Transverse colon (tissue), 4 donors: ENCODE data around the gene OTOS. TPM values are rescaled to one million over a fixed set of nuclear protein-coding genes. Genes with fewer than 3 reads are reported as not detected.
A peak's percentile ranks its signal among the peaks of the same experiment; 100 is the strongest.

Experiments
- DNase-seq: peaks from one replicate; pipeline ENCODE4 v3.0.0-alpha.2; 2019
- H3K27ac ChIP-seq, 4 donors: fragments of 200-600 bp; sonication (generic); 2 replicates each; pipeline ENCODE4 v1.5.1; 2016 to 2018; ENCODE audit warnings: inconsistent platforms in 4 of 4
- H3K27me3 ChIP-seq: fragments of 200-600 bp; sonication (generic); 2 replicates; pipeline ENCODE4 v1.5.1; 2017; ENCODE audit warnings: inconsistent platforms
- H3K36me3 ChIP-seq, 4 donors: fragments of 200-600 bp; sonication (generic); 2 replicates each; pipeline ENCODE4 v1.5.1; 2017 to 2019; ENCODE audit warnings: inconsistent platforms in 4 of 4
- H3K4me1 ChIP-seq, 4 donors: fragments of 200-600 bp; sonication (generic); 2 replicates each; pipeline ENCODE4 v1.5.1; 2017 to 2020; ENCODE audit warnings: inconsistent platforms in 4 of 4
- H3K4me3 ChIP-seq, 4 donors: fragments of 200-600 bp; sonication (generic); 1 replicate in 1 of 4; 2 replicates in 3 of 4; pipeline versions ENCODE4 v1.5.1 to v1.6.1; 2017 to 2019; ENCODE audit warnings: inconsistent platforms in 4 of 4
- H3K9me3 ChIP-seq, 2 donors: fragments of 200-600 bp; sonication (generic); 2 replicates each; pipeline ENCODE4 v1.5.1; 2017 to 2019; ENCODE audit warnings: inconsistent platforms in 2 of 2
- EP300 ChIP-seq: sonication (generic); formaldehyde crosslinking; IDR thresholded peaks from one replicate; pipeline ENCODE4 v1.6.1; 2017; ENCODE audit warnings: antibody characterized with exemption, low read depth
- POLR2A ChIP-seq: fragments of 450-650 bp; IDR thresholded peaks from one replicate; pipeline ENCODE4 v1.6.1; 2016; ENCODE audit warnings: antibody characterized with exemption, mild to moderate bottlenecking, moderate library complexity
- POLR2AphosphoS5 ChIP-seq, 3 donors: sonication (generic); formaldehyde crosslinking; IDR thresholded peaks; one replicate each; pipeline ENCODE4 v1.6.1; 2016; ENCODE audit warnings: antibody characterized with exemption in 3 of 3
- WGBS, 2 donors: methylation state at CpG; one replicate each; pipeline ENCODE4 v1.1.5; 2018; ENCODE audit warnings: low coverage in 1 of 2; 5-methylcytosine and 5-hydroxymethylcytosine counted together
- in situ Hi-C, 4 donors: fragments of 200-750 bp; cut with MboI; loops; one replicate each; pipeline versions ENCODE4 v1.15.0 to v1.15.1; 2017; ENCODE audit warnings: low sequenced_read_pairs in 3 of 4, low pct_ligation_motif_present in 1 of 4, low pct_unique_long_range_greater_than_20kb in 1 of 4
- intact Hi-C: fragments of 100-400 bp; cut with DNase I; formaldehyde crosslinking; loops from one replicate; pipeline ENCODE4 v1.15.1; 2023; ENCODE audit warnings: low total_unique reads
- total RNA-seq, 4 donors: library from RNA; depleted of rRNA; stranded (reverse); fragments of >200 nt; gene quantifications; one replicate each; pipeline ENCODE4 v1.1.0, GENCODE V29; 2016
- TF ChIP-seq, protein P1 (sequence below), 5 experiments: fragments of 200-600 bp in 3 of 5; fragments of 450-650 bp in 2 of 5; sonication (generic) in 3 of 5; IDR thresholded peaks; 1 replicate in 2 of 5; 2 replicates in 3 of 5; pipeline ENCODE4 v1.5.1; 2016 to 2017; ENCODE audit warnings: antibody characterized with exemption in 5 of 5, inconsistent platforms in 3 of 5, mild to moderate bottlenecking in 2 of 5, moderate library complexity in 1 of 5

The OTOS gene
- total RNA-seq, 4 donors from 2014 or later: not detected

DNA sequence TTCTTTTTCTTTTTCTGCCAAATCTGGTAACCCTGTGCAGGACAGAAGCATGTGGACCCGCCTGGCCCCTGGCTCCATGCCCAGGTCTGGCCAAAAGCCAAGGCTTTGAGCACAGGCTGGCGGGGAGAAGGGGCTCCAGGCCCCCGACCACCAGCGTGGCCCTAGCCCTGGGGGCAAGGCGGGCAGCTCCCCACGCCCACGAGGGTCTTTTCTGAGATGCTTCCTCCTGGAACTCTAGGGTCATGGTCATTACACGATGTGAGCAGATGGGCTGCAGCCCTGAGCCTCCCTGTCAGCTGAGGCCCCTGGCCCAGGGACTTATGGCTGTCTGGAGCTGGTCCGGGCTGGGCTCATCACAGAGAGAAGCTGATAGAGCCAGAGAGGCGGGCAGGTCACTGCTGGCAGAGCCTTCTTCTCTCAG, 5.7 kb upstream of the OTOS start:
- in situ Hi-C loops: no loop called here
- H3K9me3 ChIP-seq: no peaks in the 10 kb centered on the region

DNA sequence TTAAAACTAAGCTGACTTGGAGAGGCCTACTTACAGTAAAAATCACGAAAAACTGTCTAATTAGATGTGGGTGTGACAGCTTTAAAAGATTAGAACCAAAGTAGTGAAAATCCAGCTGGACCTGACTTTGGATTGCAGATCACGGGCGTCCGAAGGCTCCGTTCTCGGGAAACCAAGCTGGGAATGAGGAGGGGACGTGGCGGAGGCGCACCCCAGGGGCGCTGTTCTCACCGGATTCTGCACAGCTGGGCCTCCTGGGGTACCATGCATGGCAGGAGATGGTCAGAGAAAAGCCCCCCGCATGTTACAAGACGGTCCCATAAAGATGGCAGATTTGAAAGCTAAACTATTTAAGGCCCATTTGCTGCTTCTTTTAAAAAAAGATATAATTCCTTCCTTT, 5.0 kb upstream of the OTOS start:
- intact Hi-C loops: loop anchor here (10.0 kb wide), 1 partner anchor 1111 kb away; no protein-coding TSS in a partner anchor
- 57 to 70% methylated on average over 7 to 13 of the region's 13 CpGs for WGBS, 2 donors
- in situ Hi-C loops: no loop called here

More for the DNA sequence above, 5.7 kb upstream of the OTOS start:
- Histone ChIP-seq H3K4me3 (no peak overlapping the region), H3K4me1 (peaks cover 0 to 3% (median 0%) of the 10 kb centered on the region in 4 donors), H3K27ac (no peak overlapping the region), H3K27me3 (no peaks in the 10 kb centered on the region), H3K36me3 (no peaks in the 10 kb centered on the region)
- no peak for DNase-seq
- intact Hi-C loops: loop anchor here (10.0 kb wide), 1 partner anchor 1111 kb away; no protein-coding TSS in a partner anchor
- WGBS, 2 donors: 0 to 44% methylated on average over 1 to 10 of the region's 10 CpGs
- TF ChIP-seq POLR2A (no peak), POLR2AphosphoS5 (IDR thresholded peaks at IDR 0.05) (no peak), EP300 (no peak)
- TF ChIP-seq, protein P1, sequence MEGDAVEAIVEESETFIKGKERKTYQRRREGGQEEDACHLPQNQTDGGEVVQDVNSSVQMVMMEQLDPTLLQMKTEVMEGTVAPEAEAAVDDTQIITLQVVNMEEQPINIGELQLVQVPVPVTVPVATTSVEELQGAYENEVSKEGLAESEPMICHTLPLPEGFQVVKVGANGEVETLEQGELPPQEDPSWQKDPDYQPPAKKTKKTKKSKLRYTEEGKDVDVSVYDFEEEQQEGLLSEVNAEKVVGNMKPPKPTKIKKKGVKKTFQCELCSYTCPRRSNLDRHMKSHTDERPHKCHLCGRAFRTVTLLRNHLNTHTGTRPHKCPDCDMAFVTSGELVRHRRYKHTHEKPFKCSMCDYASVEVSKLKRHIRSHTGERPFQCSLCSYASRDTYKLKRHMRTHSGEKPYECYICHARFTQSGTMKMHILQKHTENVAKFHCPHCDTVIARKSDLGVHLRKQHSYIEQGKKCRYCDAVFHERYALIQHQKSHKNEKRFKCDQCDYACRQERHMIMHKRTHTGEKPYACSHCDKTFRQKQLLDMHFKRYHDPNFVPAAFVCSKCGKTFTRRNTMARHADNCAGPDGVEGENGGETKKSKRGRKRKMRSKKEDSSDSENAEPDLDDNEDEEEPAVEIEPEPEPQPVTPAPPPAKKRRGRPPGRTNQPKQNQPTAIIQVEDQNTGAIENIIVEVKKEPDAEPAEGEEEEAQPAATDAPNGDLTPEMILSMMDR (IDR thresholded peaks at IDR 0.05): no peak

DNA sequence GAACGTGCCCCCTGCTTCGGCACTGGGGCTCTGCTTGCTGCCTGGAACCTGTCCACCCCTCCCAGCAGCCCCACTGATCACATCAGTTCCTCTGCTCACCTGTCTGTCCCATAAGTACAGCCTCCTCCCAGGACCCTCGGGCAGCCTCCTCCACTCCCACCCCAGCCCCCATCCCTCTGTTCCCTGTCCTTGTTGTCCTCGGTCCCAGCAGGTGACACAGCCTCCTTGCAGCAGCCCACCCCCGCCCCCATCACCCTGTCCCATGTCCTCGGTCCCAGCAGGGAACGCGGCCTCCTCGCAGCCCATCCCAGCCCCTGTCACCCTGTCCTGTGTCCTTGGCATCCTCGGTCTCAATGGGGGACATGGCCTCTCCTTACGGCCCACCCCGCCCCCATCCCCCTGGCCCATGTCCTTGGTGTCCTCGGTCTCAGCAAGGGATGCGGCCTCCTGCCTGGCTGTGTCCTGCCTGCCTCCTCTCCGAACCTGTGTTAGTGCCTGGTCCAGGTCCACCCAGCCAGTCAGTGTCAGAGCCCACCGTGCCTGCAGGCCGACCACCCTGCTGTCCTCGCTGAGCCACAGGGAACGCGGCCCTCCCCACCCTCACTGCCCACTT, 4.3 kb upstream of the OTOS start:
- H3K4me1 ChIP-seq: peaks cover 0 to 3% (median 0%) of the 10 kb centered on the region in 4 donors
- no peaks in the 10 kb centered on the region for H3K9me3 ChIP-seq
- no peak for DNase-seq
- TF ChIP-seq POLR2A (no peak), POLR2AphosphoS5 (IDR thresholded peaks at IDR 0.05) (no peak), EP300 (no peak)
- TF ChIP-seq, protein P1 (IDR thresholded peaks at IDR 0.05): no peak
- H3K36me3 ChIP-seq: no peaks in the 10 kb centered on the region
- no peaks in the 10 kb centered on the region for H3K27me3 ChIP-seq
- intact Hi-C loops (loop anchor here (5.0 to 10.0 kb wide), 2 partner anchors 82 to 1110 kb away; no protein-coding TSS in a partner anchor), in situ Hi-C loops (loop anchor here in 1 of 4 donors (5.0 kb wide), 1 partner anchor 87 kb away; no protein-coding TSS in a partner anchor)
- WGBS, 2 donors: 78 to 80% methylated on average over 7 to 20 of the region's 20 CpGs
- no peak overlapping the region for H3K4me3 ChIP-seq
- H3K27ac ChIP-seq: no peak overlapping the region

More for the DNA sequence above, 5.0 kb upstream of the OTOS start:
- Histone ChIP-seq H3K4me3 (no peak overlapping the region), H3K4me1 (peaks cover 0 to 3% (median 0%) of the 10 kb centered on the region in 4 donors), H3K27ac (no peak overlapping the region), H3K36me3 (no peaks in the 10 kb centered on the region), H3K9me3 (no peaks in the 10 kb centered on the region), H3K27me3 (no peaks in the 10 kb centered on the region)
- TF ChIP-seq POLR2A (no peak), EP300 (no peak), POLR2AphosphoS5 (IDR thresholded peaks at IDR 0.05) (no peak)
- TF ChIP-seq, protein P1 (IDR thresholded peaks at IDR 0.05): no peak
- DNase-seq: no peak

DNA sequence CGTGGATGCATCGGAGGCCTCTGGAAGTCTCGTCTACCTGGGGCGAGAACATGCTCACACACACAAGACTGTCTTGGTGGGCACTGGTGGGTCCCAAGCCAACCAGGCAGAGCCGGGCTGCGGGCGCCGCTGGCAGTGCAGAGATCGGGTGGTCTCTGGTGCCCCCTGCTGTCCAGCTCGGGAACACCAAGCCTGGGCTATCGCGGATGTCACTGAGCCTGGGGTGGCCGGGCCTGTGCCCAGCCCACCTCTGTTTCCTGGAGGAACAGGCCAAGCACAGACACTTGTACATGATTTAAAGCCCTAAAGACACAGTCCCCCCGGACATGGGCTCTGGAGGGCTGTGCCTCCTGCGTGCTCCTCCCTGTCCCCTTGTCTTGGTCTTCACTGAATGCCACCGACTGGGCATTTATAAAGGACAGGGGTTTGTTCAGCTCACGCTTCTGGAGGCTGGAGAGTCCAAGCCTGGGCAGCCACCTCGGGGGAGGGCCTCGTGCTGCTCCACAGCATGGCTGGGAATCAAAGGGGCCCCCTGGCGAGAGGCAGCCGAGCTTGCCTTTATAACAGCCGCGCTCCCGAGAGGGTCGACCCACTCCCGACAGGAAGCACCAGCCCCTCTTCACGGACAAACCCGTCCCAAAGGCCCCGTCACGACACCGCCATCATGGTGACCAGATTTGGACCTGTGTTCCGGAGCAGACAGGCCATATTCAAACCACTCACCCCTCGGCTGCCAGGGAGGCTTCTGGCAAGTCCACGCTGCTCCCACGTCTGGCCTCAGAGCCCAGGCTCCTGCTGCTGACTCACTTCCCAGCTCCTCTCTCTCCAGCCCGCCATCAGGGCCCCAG, 3.6 kb upstream of the OTOS start:
- Histone ChIP-seq H3K4me3 (no peak overlapping the region), H3K4me1 (peaks cover 0 to 3% (median 0%) of the 10 kb centered on the region in 4 donors), H3K36me3 (no peaks in the 10 kb centered on the region), H3K9me3 (no peaks in the 10 kb centered on the region), H3K27me3 (no peaks in the 10 kb centered on the region), H3K27ac (no peak overlapping the region)
- peak; percentile 77 for DNase-seq
- intact Hi-C loops: loop anchor here (5.0 to 10.0 kb wide), 2 partner anchors 82 to 1109 kb away; no protein-coding TSS in a partner anchor
- no peak for TF ChIP-seq EP300
- TF ChIP-seq, protein P1 (IDR thresholded peaks at IDR 0.05): peak; percentile 88 to 96 (median 93)
- TF ChIP-seq POLR2A: no peak
- TF ChIP-seq POLR2AphosphoS5 (IDR thresholded peaks at IDR 0.05): no peak
- WGBS, 2 donors: 48% methylated on average over 28 of the region's 36 CpGs; no CpG with 5 or more reads in 1 of the 2 donors
- in situ Hi-C loops: loop anchor here in 1 of 4 donors (5.0 kb wide), 1 partner anchor 87 kb away; no protein-coding TSS in a partner anchor
